ENCODE measurements around the gene GPR160. TPM values are rescaled to one million over a fixed set of nuclear protein-coding genes. Genes with fewer than 3 reads are reported as not detected.

GPR160 gene
- total RNA-seq, 2 donors from 2014 or later = 27.4 to 88.9 TPM

- Histone ChIP-seq H3K36me3 (no peaks in the 10 kb centered on the region), H3K4me1 (replicated peaks) (no peaks in the 10 kb centered on the region), H3K27me3 (replicated peaks; ENCODE audit: insufficient read depth) (no peaks in the 10 kb centered on the region), H3K27ac (no peak overlapping the region), H3K4me3 (no peak overlapping the region), H3K9me3 (no peaks in the 10 kb centered on the region)
- DNase-seq (ENCODE audit: low spot score) = no peak
- intact Hi-C loops (cut with DNase I) = no loop called here
- TF ChIP-seq CTCF (IDR thresholded peaks at IDR 0.05) = no peak
- TF ChIP-seq POLR2A (IDR thresholded peaks at IDR 0.05) = no peak
- TF ChIP-seq POLR2AphosphoS5 (IDR thresholded peaks at IDR 0.05) = no peak
- WGBS = 75% methylated on average over 1 of the region's 1 CpG
Measured at GRCh38 chr3:170002879-170003278, 34.9 kb upstream of the GPR160 start.

GRCh38 chr3:170003881-170004356, 33.9 kb upstream of the GPR160 start:
- Histone ChIP-seq H3K4me1 (replicated peaks) (no peaks in the 10 kb centered on the region), H3K9me3 (no peaks in the 10 kb centered on the region), H3K36me3 (no peaks in the 10 kb centered on the region), H3K27me3 (replicated peaks; ENCODE audit: insufficient read depth) (no peaks in the 10 kb centered on the region), H3K27ac (no peak overlapping the region), H3K4me3 (no peak overlapping the region)
- intact Hi-C loops (cut with DNase I) = no loop called here
- DNase-seq (ENCODE audit: low spot score) = no peak
- TF ChIP-seq POLR2A (IDR thresholded peaks at IDR 0.05) (no peak), POLR2AphosphoS5 (IDR thresholded peaks at IDR 0.05) (no peak), CTCF (IDR thresholded peaks at IDR 0.05) (no peak)
- 81% methylated on average over 2 of the region's 2 CpGs for WGBS

GRCh38 chr3:170007031-170007663, 30.6 kb upstream of the GPR160 start:
- intact Hi-C loops (cut with DNase I) = no loop called here

GRCh38 chr3:170010498-170010897, 27.3 kb upstream of the GPR160 start:
- Histone ChIP-seq H3K4me1 (replicated peaks) (no peaks in the 10 kb centered on the region), H3K9me3 (no peaks in the 10 kb centered on the region), H3K4me3 (no peak overlapping the region), H3K27me3 (replicated peaks; ENCODE audit: insufficient read depth) (no peaks in the 10 kb centered on the region), H3K27ac (no peak overlapping the region), H3K36me3 (no peaks in the 10 kb centered on the region)
- WGBS = 79% methylated on average over 4 of the region's 4 CpGs
- DNase-seq (ENCODE audit: low spot score) = no peak
- intact Hi-C loops (cut with DNase I) = no loop called here
- TF ChIP-seq POLR2A (IDR thresholded peaks at IDR 0.05) (no peak), POLR2AphosphoS5 (IDR thresholded peaks at IDR 0.05) (no peak), CTCF (IDR thresholded peaks at IDR 0.05) (no peak)

More at GRCh38 chr3:170007031-170007663, 30.6 kb upstream of the GPR160 start:
- H3K27ac ChIP-seq = no peak overlapping the region
- 76% methylated on average over 7 of the region's 7 CpGs for WGBS
- no peaks in the 10 kb centered on the region for H3K27me3 ChIP-seq (replicated peaks; ENCODE audit: insufficient read depth)
- no peak for DNase-seq (ENCODE audit: low spot score)
- H3K9me3 ChIP-seq = no peaks in the 10 kb centered on the region
- no peaks in the 10 kb centered on the region for H3K36me3 ChIP-seq
- TF ChIP-seq POLR2A (IDR thresholded peaks at IDR 0.05) = no peak
- TF ChIP-seq CTCF (IDR thresholded peaks at IDR 0.05) = no peak
- TF ChIP-seq POLR2AphosphoS5 (IDR thresholded peaks at IDR 0.05) = no peak
- H3K4me1 ChIP-seq (replicated peaks) = no peaks in the 10 kb centered on the region
- H3K4me3 ChIP-seq = no peak overlapping the region
